Caco-2 (cell line): ENCODE data around the gene TIGD4. TPM values are rescaled to one million over a fixed set of nuclear protein-coding genes. Genes with fewer than 3 reads are reported as not detected.

Source experiments
- BruUV-seq: library from RNA; stranded (reverse); fragments of 400-500 nt; replicated peaks from 2 replicates; lab custom pipeline; 2021; lab: Mats Ljungman, UMichigan
- CTCF ChIA-PET: fragments of 300-600 bp; sonication (Branson Sonifier 250); formaldehyde crosslinking; loops from one replicate; lab custom pipeline; 2022; ENCODE audit warnings: antibody characterized with exemption; lab: Charles Lee
- POLR2A ChIA-PET: fragments of 300-600 bp; sonication (Branson Sonifier 250); formaldehyde crosslinking; loops from one replicate; lab custom pipeline; 2022; ENCODE audit warnings: antibody characterized with exemption; lab: Charles Lee
- DNase-seq, 2 experiments: peaks; one replicate each; pipeline versions ENCODE4 v3.0.0 to v3.0.0-alpha.2; 2020 to 2022
- H3K27me3 ChIP-seq: replicated peaks from 2 replicates; pipeline ENCODE4 v1.6.0; 2011; ENCODE audit warnings: low read length; ENCODE audit not compliant: control insufficient read depth, insufficient read depth
- H3K36me3 ChIP-seq: 2 replicates; pipeline ENCODE4 v1.5.1; 2011; ENCODE audit warnings: low read length; ENCODE audit not compliant: control insufficient read depth, insufficient read depth
- H3K4me1 ChIP-seq: fragments of 250-450 bp; sonication (Bioruptor Pico); 2 replicates; pipeline ENCODE4 v1.5.1; 2020; ENCODE audit warnings: mild to moderate bottlenecking
- H3K4me3 ChIP-seq: 2 replicates; pipeline ENCODE4 v1.5.1; 2011; ENCODE audit warnings: low read depth, mild to moderate bottlenecking, control low read depth, low read length
- H3K9me3 ChIP-seq: fragments of 250-450 bp; sonication (Bioruptor Pico); 2 replicates; pipeline ENCODE4 v1.5.1; 2020; ENCODE audit warnings: mild to moderate bottlenecking, moderate library complexity
- H3K27ac Mint-ChIP-seq: one replicate; pipeline ENCODE4 v1.8.0; 2022; ENCODE audit warnings: mixed read lengths; ENCODE audit not compliant: unreplicated experiment
- H3K27me3 Mint-ChIP-seq: one replicate; pipeline ENCODE4 v1.8.0; 2022; ENCODE audit warnings: mixed read lengths; ENCODE audit not compliant: insufficient read depth, unreplicated experiment
- H3K36me3 Mint-ChIP-seq: one replicate; pipeline ENCODE4 v1.8.0; 2022; ENCODE audit warnings: mild to moderate bottlenecking, mixed read lengths; ENCODE audit not compliant: insufficient read depth, unreplicated experiment
- H3K4me1 Mint-ChIP-seq: one replicate; pipeline ENCODE4 v1.8.0; 2022; ENCODE audit warnings: low read depth, mixed read lengths; ENCODE audit not compliant: unreplicated experiment
- H3K4me3 Mint-ChIP-seq: one replicate; pipeline ENCODE4 v1.8.0; 2022; ENCODE audit warnings: mild to moderate bottlenecking, moderate library complexity, mixed read lengths; ENCODE audit not compliant: unreplicated experiment
- H3K9me3 Mint-ChIP-seq: one replicate; pipeline ENCODE4 v1.8.0; 2022; ENCODE audit warnings: mixed read lengths; ENCODE audit not compliant: unreplicated experiment
- CTCF ChIP-seq, 2 experiments: fragments of 200-600 bp in 1 of 2; IDR thresholded peaks; 1 replicate in 1 of 2; 2 replicates in 1 of 2; pipeline versions ENCODE4 v1.5.1 to v1.8.0; 2011 to 2022; ENCODE audit warnings: antibody characterized with exemption in 1 of 2, control low read depth in 1 of 2, inconsistent platforms in 1 of 2, low read depth in 1 of 2, low read length in 1 of 2, mild to moderate bottlenecking in 1 of 2, moderate library complexity in 1 of 2; ENCODE audit not compliant: insufficient read depth in 1 of 2, severe bottlenecking in 1 of 2, unreplicated experiment in 1 of 2
- intact Hi-C: fragments of 100-400 bp; cut with micrococcal nuclease; formaldehyde crosslinking; loops from one replicate; pipeline ENCODE4 v1.10.0; 2022; ENCODE audit not compliant: unreplicated experiment
- total RNA-seq: library from RNA; stranded (reverse); gene quantifications from 2 replicates; pipeline ENCODE4 v1.2.3, GENCODE V29; 2022

Gene TIGD4
- total RNA-seq, 1 experiment from 2014 or later: 1.0 TPM

GRCh38 chr4:152785639-152786615 is 6.4 kb upstream of the TIGD4 start:
- no peaks in the 10 kb centered on the region for H3K27me3 ChIP-seq
- H3K4me1 ChIP-seq: no peaks in the 10 kb centered on the region
- H3K36me3 Mint-ChIP-seq: no peaks in the 10 kb centered on the region
- POLR2A ChIA-PET: no interaction called here
- no peak for TF ChIP-seq CTCF (IDR thresholded peaks at IDR 0.05; ENCODE audit: insufficient read depth in 1 of 2, low read depth in 1 of 2, low read length in 1 of 2, severe bottlenecking in 1 of 2, unreplicated experiment in 1 of 2)
- H3K4me1 Mint-ChIP-seq: peaks cover 8% of the 10 kb centered on the region
- H3K4me3 ChIP-seq: no peak overlapping the region
- H3K36me3 ChIP-seq: no peaks in the 10 kb centered on the region
- CTCF ChIA-PET: no interaction called here
- no peak overlapping the region for H3K27ac Mint-ChIP-seq
- no peaks in the 10 kb centered on the region for H3K9me3 ChIP-seq
- intact Hi-C loops: no loop called here
- no TSS peak for BruUV-seq
- no peak overlapping the region for H3K4me3 Mint-ChIP-seq
- no peaks in the 10 kb centered on the region for H3K27me3 Mint-ChIP-seq
- no peaks in the 10 kb centered on the region for H3K9me3 Mint-ChIP-seq
- no peak for DNase-seq

- Mint-ChIP-seq H3K4me1 (peaks cover 8% of the 10 kb centered on the region), H3K9me3 (no peaks in the 10 kb centered on the region), H3K27ac (no peak overlapping the region), H3K36me3 (peaks cover 4% of the 10 kb centered on the region), H3K4me3 (no peak overlapping the region), H3K27me3 (no peaks in the 10 kb centered on the region)
- Histone ChIP-seq H3K36me3 (no peaks in the 10 kb centered on the region), H3K9me3 (no peaks in the 10 kb centered on the region), H3K27me3 (no peaks in the 10 kb centered on the region), H3K4me3 (no peak overlapping the region), H3K4me1 (no peaks in the 10 kb centered on the region)
- CTCF ChIA-PET: no interaction called here
- no TSS peak for BruUV-seq
- DNase-seq: peak in 1 of 2 experiments; percentile 18
- intact Hi-C loops: no loop called here
- POLR2A ChIA-PET: no interaction called here
- peak in 1 of 2 experiments; percentile 5 for TF ChIP-seq CTCF (IDR thresholded peaks at IDR 0.05; ENCODE audit: insufficient read depth in 1 of 2, low read depth in 1 of 2, low read length in 1 of 2, severe bottlenecking in 1 of 2, unreplicated experiment in 1 of 2)
Measured at GRCh38 chr4:152784490-152785350, 5.2 kb upstream of the TIGD4 start.

GRCh38 chr4:152780267-152780778 is 793 bp upstream of the TIGD4 start:
- no peak for TF ChIP-seq CTCF (IDR thresholded peaks at IDR 0.05; ENCODE audit: insufficient read depth in 1 of 2, low read depth in 1 of 2, low read length in 1 of 2, severe bottlenecking in 1 of 2, unreplicated experiment in 1 of 2)
- BruUV-seq: TSS peak; percentile 69
- ChIA-PET CTCF (interaction anchor here (0.7 kb wide), 1 partner anchor 212 kb away, joined by 3 read pairs; no protein-coding TSS in a partner anchor), POLR2A (no interaction called here)
- Histone ChIP-seq H3K36me3 (no peaks in the 10 kb centered on the region), H3K9me3 (no peaks in the 10 kb centered on the region), H3K4me1 (peaks cover 5% of the 10 kb centered on the region; the same call in 1 of the 2 replicates), H3K4me3 (peak overlapping the region; percentile 86), H3K27me3 (no peaks in the 10 kb centered on the region)
- Mint-ChIP-seq H3K27ac (peak overlapping the region; percentile 94), H3K27me3 (no peaks in the 10 kb centered on the region), H3K36me3 (peaks cover 9% of the 10 kb centered on the region), H3K4me3 (peak overlapping the region; percentile 93), H3K4me1 (no peaks in the 10 kb centered on the region), H3K9me3 (no peaks in the 10 kb centered on the region)
- DNase-seq: peak in 1 of 2 experiments; percentile 34
- intact Hi-C loops: no loop called here
